Fibroblast of the aortic adventitia (primary cell): ENCODE data around the gene ATG9A. TPM values are rescaled to one million over a fixed set of nuclear protein-coding genes. Genes with fewer than 3 reads are reported as not detected.

ENCODE experiments used
- DNase-seq: peaks from one replicate; pipeline ENCODE4 v3.0.0-alpha.2; 2010; ENCODE audit warnings: low read depth
- H3K4me3 ChIP-seq: 2 replicates; pipeline ENCODE4 v1.5.1; 2011; ENCODE audit warnings: low read depth, mild to moderate bottlenecking, control low read depth, low read length, moderate library complexity
- CTCF ChIP-seq: IDR thresholded peaks from 2 replicates; pipeline ENCODE4 v1.5.1; 2011; ENCODE audit warnings: mild to moderate bottlenecking, low read length, control low read depth, inconsistent platforms; ENCODE audit not compliant: insufficient read depth
- total RNA-seq: library from RNA; depleted of rRNA; stranded (reverse); fragments of >200 nt; gene quantifications from 2 replicates; pipeline ENCODE4 v1.2.3, GENCODE V29; 2012; ENCODE audit warnings: low replicate concordance

ATG9A gene
- total RNA-seq, 1 donor: 56.9 TPM

GRCh38 chr2:219180961-219181360 is 48.5 kb downstream of the ATG9A start:
- TF ChIP-seq CTCF: no peak
- no peak for DNase-seq
- no peak overlapping the region for H3K4me3 ChIP-seq

GRCh38 chr2:219179601-219180465 is 49.6 kb downstream of the ATG9A start:
- no peak for TF ChIP-seq CTCF
- H3K4me3 ChIP-seq: peak overlapping the region; percentile 95
- DNase-seq: no peak

GRCh38 chr2:219178377-219179175 is 50.9 kb downstream of the ATG9A start:
- TF ChIP-seq CTCF: no peak
- peak overlapping the region; percentile 95 for H3K4me3 ChIP-seq
- peak; percentile 19 for DNase-seq

GRCh38 chr2:219177552-219178376 is 51.7 kb downstream of the ATG9A start, which contains the start of gene RETREG2:
Gene RETREG2 (plus strand): TSS chr2:219178275. CDS start chr2:219178353, 78 bp downstream.
- peak; percentile 23 for TF ChIP-seq CTCF
- peak; percentile 87 for DNase-seq
- peak within 1 kb of the TSS; percentile 95 for H3K4me3 ChIP-seq

- peak; percentile 69 for DNase-seq
- TF ChIP-seq CTCF: no peak
- H3K4me3 ChIP-seq: peak within 1 kb of the TSS; percentile 95
These were observed 52.5 kb downstream of the ATG9A start, which contains the start of gene CNPPD1 for GRCh38 chr2:219176818-219177551. Gene CNPPD1 (minus strand): TSS chr2:219176925. CDS start chr2:219176828, 97 bp downstream.
